ENCODE results near the gene MED13L. TPM values are rescaled to one million over a fixed set of nuclear protein-coding genes. Genes with fewer than 3 reads are reported as not detected.

The MED13L gene
- total and polyA plus RNA-seq, 2 experiments from 2014 or later: 11.7 to 88.7 TPM

GRCh38 chr12:116116650-116117424, 160.7 kb downstream of the MED13L start:
- H3F3A ChIP-seq (ENCODE audit: insufficient read depth): 0 out of 2 replicates have a peak, but pooled peaks cover 15% of the 10 kb centered on the region

GRCh38 chr12:116113398-116114130, 163.9 kb downstream of the MED13L start:
- Histone ChIP-seq H3K4me2 (ENCODE audit: unreplicated experiment) (no peak overlapping the region), H3K4me1 (ENCODE audit: insufficient read depth) (peaks cover 26% of the 10 kb centered on the region), H3K9ac (no peak overlapping the region), H3K9me3 (ENCODE audit: low read depth) (no peaks in the 10 kb centered on the region), H3K79me2 (ENCODE audit: insufficient read depth) (peaks cover 99% of the 10 kb centered on the region), H3K36me3 (ENCODE audit: low read depth) (no peaks in the 10 kb centered on the region), H2AFZ (no peak overlapping the region), H3F3A (ENCODE audit: insufficient read depth) (peaks cover 18% of the 10 kb centered on the region; the same call in 1 of the 2 replicates), H3K9me2 (ENCODE audit: insufficient read depth) (peaks cover 5% of the 10 kb centered on the region; the same call in 1 of the 2 replicates), H3K4me3 (no peak overlapping the region), H3K27ac (no peak overlapping the region), H3K27me3 (replicated peaks; ENCODE audit: insufficient read depth) (no peaks in the 10 kb centered on the region), H4K20me1 (ENCODE audit: insufficient read depth) (peaks cover 23% of the 10 kb centered on the region; the same call in 1 of the 2 replicates)
- TF ChIP-seq EZH2 (IDR thresholded peaks at IDR 0.05; ENCODE audit: insufficient read depth, poor library complexity, severe bottlenecking) (no peak), EZH2phosphoT487 (IDR thresholded peaks at IDR 0.05; ENCODE audit: insufficient read depth, low read depth) (no peak)
- DNase-seq: no peak
- in situ Hi-C loops (cut with MboI): no loop called here
- WGBS, 2 experiments (ENCODE audit: low coverage in 1 of 2, low lambda C conversion rate in 2 of 2, missing lambda C conversion rate in 2 of 2): 89 to 95% methylated on average over 7 to 8 of the region's 8 CpGs

More at GRCh38 chr12:116116650-116117424, 160.7 kb downstream of the MED13L start:
- TF ChIP-seq EZH2 (IDR thresholded peaks at IDR 0.05; ENCODE audit: insufficient read depth, poor library complexity, severe bottlenecking): no peak
- no peak for TF ChIP-seq EZH2phosphoT487 (IDR thresholded peaks at IDR 0.05; ENCODE audit: insufficient read depth, low read depth)
- Histone ChIP-seq H3K27ac (no peak overlapping the region), H3K4me3 (no peak overlapping the region), H4K20me1 (ENCODE audit: insufficient read depth) (peaks cover 20% of the 10 kb centered on the region; the same call in 1 of the 2 replicates), H3K36me3 (ENCODE audit: low read depth) (no peaks in the 10 kb centered on the region), H3K27me3 (replicated peaks; ENCODE audit: insufficient read depth) (no peaks in the 10 kb centered on the region), H3K4me2 (ENCODE audit: unreplicated experiment) (no peak overlapping the region), H2AFZ (no peak overlapping the region), H3K4me1 (ENCODE audit: insufficient read depth) (peaks cover 34% of the 10 kb centered on the region), H3K9ac (no peak overlapping the region), H3K9me2 (ENCODE audit: insufficient read depth) (no peaks in the 10 kb centered on the region), H3K9me3 (ENCODE audit: low read depth) (no peaks in the 10 kb centered on the region), H3K79me2 (ENCODE audit: insufficient read depth) (peaks cover 99% of the 10 kb centered on the region)
- 98 to 99% methylated on average over 5 of the region's 5 CpGs for WGBS, 2 experiments (ENCODE audit: low coverage in 1 of 2, low lambda C conversion rate in 2 of 2, missing lambda C conversion rate in 2 of 2)
- in situ Hi-C loops (cut with MboI): no loop called here
- DNase-seq: no peak

GRCh38 chr12:116106870-116107269, 170.6 kb downstream of the MED13L start:
- peaks cover 6% of the 10 kb centered on the region for H4K20me1 ChIP-seq (ENCODE audit: insufficient read depth)

GRCh38 chr12:116104167-116104767, 173.2 kb downstream of the MED13L start:
- Histone ChIP-seq H3K9ac (no peak overlapping the region), H3K9me2 (ENCODE audit: insufficient read depth) (no peaks in the 10 kb centered on the region), H3K4me3 (no peak overlapping the region), H3K4me1 (ENCODE audit: insufficient read depth) (no peaks in the 10 kb centered on the region), H3K36me3 (ENCODE audit: low read depth) (0 out of 2 replicates have a peak, but pooled peaks cover 15% of the 10 kb centered on the region), H3F3A (ENCODE audit: insufficient read depth) (no peaks in the 10 kb centered on the region), H3K27ac (no peak overlapping the region), H3K79me2 (ENCODE audit: insufficient read depth) (peaks cover 100% of the 10 kb centered on the region), H3K4me2 (ENCODE audit: unreplicated experiment) (no peak overlapping the region), H4K20me1 (ENCODE audit: insufficient read depth) (peaks cover 10% of the 10 kb centered on the region), H3K27me3 (replicated peaks; ENCODE audit: insufficient read depth) (no peaks in the 10 kb centered on the region), H2AFZ (no peak overlapping the region), H3K9me3 (ENCODE audit: low read depth) (no peaks in the 10 kb centered on the region)
- TF ChIP-seq EZH2 (IDR thresholded peaks at IDR 0.05; ENCODE audit: insufficient read depth, poor library complexity, severe bottlenecking) (no peak), EZH2phosphoT487 (IDR thresholded peaks at IDR 0.05; ENCODE audit: insufficient read depth, low read depth) (no peak)
- DNase-seq: no peak
- WGBS, 2 experiments (ENCODE audit: low coverage in 1 of 2, low lambda C conversion rate in 2 of 2, missing lambda C conversion rate in 2 of 2): 59 to 64% methylated on average over 2 of the region's 2 CpGs
- in situ Hi-C loops (cut with MboI): no loop called here

More at GRCh38 chr12:116106870-116107269, 170.6 kb downstream of the MED13L start:
- Histone ChIP-seq H3K9me2 (ENCODE audit: insufficient read depth) (peaks cover 5% of the 10 kb centered on the region; the same call in 1 of the 2 replicates), H3K36me3 (ENCODE audit: low read depth) (0 out of 2 replicates have a peak, but pooled peaks cover 13% of the 10 kb centered on the region), H3F3A (ENCODE audit: insufficient read depth) (peaks cover 7% of the 10 kb centered on the region; the same call in 1 of the 2 replicates), H3K4me3 (no peak overlapping the region), H3K4me2 (ENCODE audit: unreplicated experiment) (no peak overlapping the region), H3K9ac (no peak overlapping the region), H3K9me3 (ENCODE audit: low read depth) (no peaks in the 10 kb centered on the region), H3K4me1 (ENCODE audit: insufficient read depth) (peaks cover 13% of the 10 kb centered on the region), H3K27ac (no peak overlapping the region), H3K27me3 (replicated peaks; ENCODE audit: insufficient read depth) (no peaks in the 10 kb centered on the region), H3K79me2 (ENCODE audit: insufficient read depth) (peaks cover 100% of the 10 kb centered on the region), H2AFZ (no peak overlapping the region)
- TF ChIP-seq EZH2phosphoT487 (IDR thresholded peaks at IDR 0.05; ENCODE audit: insufficient read depth, low read depth): no peak
- TF ChIP-seq EZH2 (IDR thresholded peaks at IDR 0.05; ENCODE audit: insufficient read depth, poor library complexity, severe bottlenecking): no peak
- WGBS, 2 experiments (ENCODE audit: low coverage in 1 of 2, low lambda C conversion rate in 2 of 2, missing lambda C conversion rate in 2 of 2): 82 to 90% methylated on average over 2 of the region's 2 CpGs
- peak; percentile 14 for DNase-seq
- in situ Hi-C loops (cut with MboI): no loop called here
